Measurements from ENCODE around the gene FBP1.

Gene FBP1

GRCh38 chr9:94656200-94656599 is 16.9 kb upstream of the FBP1 start:
- peak in 1 of 3 donors; percentile 24 for DNase-seq (ENCODE audit: low read depth in 3 of 3)

- DNase-seq (ENCODE audit: low read depth in 3 of 3): no peak
Measured at GRCh38 chr9:94655739-94656138, 16.4 kb upstream of the FBP1 start.

GRCh38 chr9:94654165-94654894 is 15.0 kb upstream of the FBP1 start:
- no peak for DNase-seq (ENCODE audit: low read depth in 3 of 3)

- DNase-seq (ENCODE audit: low read depth in 3 of 3): no peak
Measured at GRCh38 chr9:94650949-94651348, 11.6 kb upstream of the FBP1 start.

GRCh38 chr9:94649100-94649819 is 9.9 kb upstream of the FBP1 start:
- DNase-seq (ENCODE audit: low read depth in 3 of 3): no peak

- no peak for DNase-seq (ENCODE audit: low read depth in 3 of 3)
Measured at GRCh38 chr9:94648185-94648584, 8.9 kb upstream of the FBP1 start.

- no peak for DNase-seq (ENCODE audit: low read depth in 3 of 3)
Measured at GRCh38 chr9:94645901-94646300, 6.6 kb upstream of the FBP1 start.

- no peak for DNase-seq (ENCODE audit: low read depth in 3 of 3)
Measured at GRCh38 chr9:94644543-94644942, 5.2 kb upstream of the FBP1 start.

- DNase-seq (ENCODE audit: low read depth in 3 of 3): no peak
Measured at GRCh38 chr9:94643741-94644140, 4.4 kb upstream of the FBP1 start.

GRCh38 chr9:94643176-94643575 is 3.9 kb upstream of the FBP1 start:
- no peak for DNase-seq (ENCODE audit: low read depth in 3 of 3)

GRCh38 chr9:94642501-94642900 is 3.2 kb upstream of the FBP1 start:
- DNase-seq (ENCODE audit: low read depth in 3 of 3): no peak

GRCh38 chr9:94639999-94640376 is 670 bp upstream of the FBP1 start:
- DNase-seq (ENCODE audit: low read depth in 3 of 3): no peak

GRCh38 chr9:94638335-94639060 is 820 bp downstream of the FBP1 start:
- no peak for DNase-seq (ENCODE audit: low read depth in 3 of 3)

GRCh38 chr9:94632737-94633136 is 6.6 kb downstream of the FBP1 start:
- no peak for DNase-seq (ENCODE audit: low read depth in 3 of 3)

GRCh38 chr9:94631599-94631998 is 7.7 kb downstream of the FBP1 start:
- DNase-seq (ENCODE audit: low read depth in 3 of 3): no peak

- DNase-seq (ENCODE audit: low read depth in 3 of 3): no peak
Measured at GRCh38 chr9:94630833-94631232, 8.5 kb downstream of the FBP1 start.

GRCh38 chr9:94630281-94630680 is 9.0 kb downstream of the FBP1 start:
- no peak for DNase-seq (ENCODE audit: low read depth in 3 of 3)

GRCh38 chr9:94627287-94627686 is 12.0 kb downstream of the FBP1 start:
- no peak for DNase-seq (ENCODE audit: low read depth in 3 of 3)

- no peak for DNase-seq (ENCODE audit: low read depth in 3 of 3)
Measured at GRCh38 chr9:94625835-94626234, 13.5 kb downstream of the FBP1 start.

GRCh38 chr9:94624629-94625028 is 14.7 kb downstream of the FBP1 start:
- no peak for DNase-seq (ENCODE audit: low read depth in 3 of 3)

GRCh38 chr9:94623253-94623652 is 16.1 kb downstream of the FBP1 start:
- DNase-seq (ENCODE audit: low read depth in 3 of 3): peak in 1 of 3 donors; percentile 9

- DNase-seq (ENCODE audit: low read depth in 3 of 3): no peak
Measured at GRCh38 chr9:94622087-94622800, 17.1 kb downstream of the FBP1 start.

All from stimulated activated CD4-positive, alpha-beta T cell treated with anti-CD3 and anti-CD28 coated beads, TNF-alpha, amount 100 ng/mL, for 48 hours (primary cell).